Karpas-422 (cell line): ENCODE results near the gene SWI5. TPM values are rescaled to one million over a fixed set of nuclear protein-coding genes. Genes with fewer than 3 reads are reported as not detected.

ENCODE experiments used
- DNase-seq: peaks from one replicate; pipeline ENCODE4 v3.0.0-alpha.2; 2015
- H2AFZ ChIP-seq: fragments of 200-600 bp; sonication (generic); 2 replicates; pipeline ENCODE4 v1.6.1; 2014; ENCODE audit warnings: antibody characterized with exemption, low read length, mixed read lengths
- H3K27ac ChIP-seq: fragments of 200-600 bp; sonication (generic); 2 replicates; pipeline ENCODE4 v1.5.1; 2014; ENCODE audit warnings: mild to moderate bottlenecking, low read length, moderate library complexity
- H3K27me3 ChIP-seq: fragments of 200-600 bp; sonication (generic); 2 replicates; pipeline ENCODE4 v1.6.1; 2014; ENCODE audit warnings: low read length, mixed read lengths
- H3K36me3 ChIP-seq: fragments of 200-600 bp; sonication (generic); 2 replicates; pipeline ENCODE4 v1.6.1; 2014; ENCODE audit warnings: low read length, mixed read lengths; ENCODE audit not compliant: insufficient read depth
- H3K4me1 ChIP-seq: fragments of 200-600 bp; sonication (generic); 2 replicates; pipeline ENCODE4 v1.6.1; 2014; ENCODE audit warnings: mild to moderate bottlenecking, low read length, mixed read lengths
- H3K4me2 ChIP-seq: fragments of 200-600 bp; sonication (generic); 2 replicates; pipeline ENCODE4 v1.6.1; 2014; ENCODE audit warnings: low read length, low read depth, mild to moderate bottlenecking; ENCODE audit not compliant: poor library complexity, severe bottlenecking
- H3K4me3 ChIP-seq: fragments of 200-600 bp; sonication (generic); 2 replicates; pipeline ENCODE4 v1.5.1; 2014; ENCODE audit warnings: mild to moderate bottlenecking, antibody characterized with exemption, low read length, mixed read lengths
- H3K79me2 ChIP-seq: fragments of 200-600 bp; sonication (generic); 2 replicates; pipeline ENCODE4 v1.6.1; 2014; ENCODE audit warnings: mild to moderate bottlenecking, low read length, mixed read lengths
- H3K9ac ChIP-seq: fragments of 200-600 bp; sonication (generic); 2 replicates; pipeline ENCODE4 v1.6.0; 2014; ENCODE audit warnings: low read length
- H3K9me2 ChIP-seq: fragments of 200-600 bp; sonication (generic), shearing (Covaris generic); replicated peaks from 2 replicates; pipeline ENCODE4 v1.6.0; 2014; ENCODE audit warnings: mild to moderate bottlenecking, low read length, moderate library complexity; ENCODE audit not compliant: insufficient read depth
- H3K9me3 ChIP-seq: fragments of 300-700, 200-600 bp; sonication (generic); 2 replicates; pipeline ENCODE4 v1.6.1; 2014; ENCODE audit warnings: low read length, mixed read lengths
- H4K20me1 ChIP-seq: fragments of 200-600 bp; sonication (generic); 2 replicates; pipeline ENCODE4 v1.6.1; 2014; ENCODE audit warnings: mild to moderate bottlenecking, antibody characterized with exemption, low read length, low read depth; ENCODE audit not compliant: insufficient read depth
- total RNA-seq: library from RNA; depleted of rRNA; stranded (reverse); fragments of >200 nt; shearing (Covaris generic); gene quantifications from 2 replicates; pipeline ENCODE4 v1.2.3, GENCODE V29; 2014; ENCODE audit warnings: low replicate concordance

SWI5 gene
- total RNA-seq, 1 experiment from 2014 or later = 37.6 TPM

GRCh38 chr9:128242828-128243214 is 33.3 kb upstream of the SWI5 start:
- H3K4me3 ChIP-seq = no peak overlapping the region
- no peaks in the 10 kb centered on the region for H3K9me2 ChIP-seq
- H3K9me3 ChIP-seq = no peaks in the 10 kb centered on the region
- H3K79me2 ChIP-seq = no peaks in the 10 kb centered on the region
- H3K27me3 ChIP-seq = no peaks in the 10 kb centered on the region
- peaks cover 17% of the 10 kb centered on the region for H3K4me1 ChIP-seq
- H3K27ac ChIP-seq = no peak overlapping the region
- no peaks in the 10 kb centered on the region for H3K36me3 ChIP-seq
- H2AFZ ChIP-seq = no peak overlapping the region
- no peak overlapping the region for H3K4me2 ChIP-seq
- DNase-seq = no peak
- no peaks in the 10 kb centered on the region for H4K20me1 ChIP-seq
- H3K9ac ChIP-seq = no peak overlapping the region

DNA sequence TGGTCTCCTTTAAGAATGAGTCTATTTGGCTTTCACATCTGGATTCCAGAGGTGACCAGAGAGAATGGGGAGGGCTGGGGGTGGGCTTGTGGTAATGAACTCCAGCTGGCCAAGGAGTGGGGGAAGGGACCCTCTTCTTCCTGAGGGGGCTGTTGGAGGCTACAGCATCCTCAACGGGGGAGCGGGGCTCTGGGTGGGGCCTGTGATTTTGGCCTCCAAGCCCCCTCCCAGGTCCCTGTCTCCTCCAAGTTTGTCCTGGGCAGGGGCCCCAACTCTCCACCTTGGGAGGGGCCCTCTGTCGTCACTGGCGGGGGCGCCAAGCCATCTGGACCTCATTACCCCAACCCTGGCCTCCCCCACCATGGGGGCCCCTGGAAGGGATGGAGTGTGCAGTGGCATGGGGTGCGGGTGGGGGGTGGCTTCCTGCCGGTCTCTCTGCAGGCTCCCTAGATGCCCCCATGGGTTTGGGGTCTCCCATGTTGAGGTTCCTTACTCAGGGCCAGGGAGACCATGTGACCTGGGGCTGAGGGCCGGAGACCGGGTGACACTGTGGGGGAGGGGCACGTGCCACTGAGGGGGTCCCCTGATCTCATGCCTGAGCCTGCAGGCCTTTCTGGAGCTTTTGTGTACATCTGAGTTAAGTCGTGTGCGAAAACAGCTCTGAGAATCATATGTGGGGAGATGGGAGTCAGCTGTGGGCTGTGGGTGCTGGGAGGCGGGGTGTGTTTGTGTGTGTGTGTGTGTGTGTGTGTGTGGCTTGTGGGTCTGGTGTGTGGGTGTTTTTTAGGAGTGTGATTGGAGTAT is 32.7 kb upstream of the SWI5 start:
- no peak overlapping the region for H3K9ac ChIP-seq
- no peaks in the 10 kb centered on the region for H3K9me2 ChIP-seq
- peaks cover 17% of the 10 kb centered on the region for H3K4me1 ChIP-seq
- no peak overlapping the region for H2AFZ ChIP-seq
- no peaks in the 10 kb centered on the region for H3K36me3 ChIP-seq
- no peaks in the 10 kb centered on the region for H3K79me2 ChIP-seq
- H3K9me3 ChIP-seq = no peaks in the 10 kb centered on the region
- no peak overlapping the region for H3K4me3 ChIP-seq
- H4K20me1 ChIP-seq = no peaks in the 10 kb centered on the region
- no peak for DNase-seq
- H3K27ac ChIP-seq = no peak overlapping the region
- H3K4me2 ChIP-seq = no peak overlapping the region
- H3K27me3 ChIP-seq = no peaks in the 10 kb centered on the region

- peak overlapping the region; percentile 45 for H3K4me2 ChIP-seq
- H3K4me1 ChIP-seq = peaks cover 17% of the 10 kb centered on the region
- no peak overlapping the region for H2AFZ ChIP-seq
- no peak for DNase-seq
- H3K9ac ChIP-seq = peak overlapping the region; percentile 53
- H3K27ac ChIP-seq = no peak overlapping the region
- no peak overlapping the region for H3K4me3 ChIP-seq
- no peaks in the 10 kb centered on the region for H3K79me2 ChIP-seq
- no peaks in the 10 kb centered on the region for H3K9me2 ChIP-seq
- H3K27me3 ChIP-seq = no peaks in the 10 kb centered on the region
- no peaks in the 10 kb centered on the region for H3K36me3 ChIP-seq
- H4K20me1 ChIP-seq = no peaks in the 10 kb centered on the region
- no peaks in the 10 kb centered on the region for H3K9me3 ChIP-seq
These were observed 31.8 kb upstream of the SWI5 start for GRCh38 chr9:128244091-128244836.

DNA sequence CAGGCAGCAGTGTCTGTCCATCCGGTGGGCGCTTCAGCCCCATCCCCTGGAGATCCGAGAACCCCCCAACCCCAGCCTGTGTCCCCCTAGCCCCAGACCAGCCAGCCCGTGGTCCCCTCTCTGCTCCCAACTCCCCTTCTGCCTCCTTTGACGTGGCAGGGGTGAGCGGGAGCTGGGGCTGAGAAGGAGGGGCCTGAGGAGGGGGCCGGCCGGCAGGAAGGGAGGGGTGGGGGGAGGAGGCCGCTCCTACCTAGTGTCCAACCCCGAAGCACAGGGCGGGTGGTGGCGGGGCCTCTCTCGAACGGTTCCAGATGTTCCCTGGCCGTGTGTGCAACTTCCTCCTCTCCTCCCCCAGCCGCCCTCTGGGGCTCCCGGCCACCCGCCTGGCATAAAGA is 31.2 kb upstream of the SWI5 start:
- Histone ChIP-seq H4K20me1 (no peaks in the 10 kb centered on the region), H3K9me2 (no peaks in the 10 kb centered on the region), H3K27me3 (no peaks in the 10 kb centered on the region), H3K27ac (no peak overlapping the region), H3K79me2 (no peaks in the 10 kb centered on the region), H3K4me1 (peaks cover 17% of the 10 kb centered on the region), H3K9ac (peak overlapping the region; percentile 53), H3K36me3 (no peaks in the 10 kb centered on the region), H3K4me2 (peak overlapping the region; percentile 45), H3K4me3 (no peak overlapping the region), H2AFZ (no peak overlapping the region), H3K9me3 (no peaks in the 10 kb centered on the region)
- DNase-seq = peak; percentile 74

DNA sequence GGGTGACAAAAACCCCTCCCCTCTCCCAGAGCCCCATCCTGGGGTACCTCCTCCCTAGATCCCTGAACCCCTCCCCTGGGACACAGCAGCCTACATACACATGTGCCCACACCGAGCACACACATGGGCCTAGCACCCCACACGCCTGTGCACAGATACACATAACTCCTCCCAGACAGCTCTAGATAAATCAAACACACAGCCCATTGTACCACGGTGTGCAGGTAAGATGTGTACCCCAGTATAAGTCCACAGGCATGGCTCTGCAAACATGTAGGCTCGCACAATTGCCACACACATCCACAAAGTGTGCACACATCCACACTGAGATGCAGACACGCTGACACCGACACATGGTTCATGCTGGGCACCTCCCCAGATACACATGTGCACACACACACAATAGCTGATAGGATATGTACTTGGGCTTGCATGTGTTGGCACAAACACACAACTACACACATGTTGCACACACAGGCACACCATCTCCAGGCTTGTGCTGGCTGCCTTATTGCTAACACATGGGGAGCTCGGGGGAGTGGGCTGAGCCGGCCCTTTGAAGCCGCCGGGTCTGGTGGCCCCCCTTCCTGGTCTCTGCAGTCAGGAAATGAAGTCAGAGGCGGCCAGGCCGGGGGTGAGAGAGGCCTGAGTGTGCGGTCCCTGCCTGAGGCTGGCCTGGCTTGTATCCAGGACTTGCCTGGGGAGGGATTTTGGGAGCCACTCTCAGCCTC is 30.5 kb upstream of the SWI5 start:
- DNase-seq = no peak
- Histone ChIP-seq H4K20me1 (no peaks in the 10 kb centered on the region), H3K36me3 (no peaks in the 10 kb centered on the region), H3K9ac (0 out of 2 replicates have a peak overlapping the region, but pooled peaks have one; percentile 53), H3K27ac (no peak overlapping the region), H2AFZ (no peak overlapping the region; the same call in 1 of the 2 replicates), H3K27me3 (no peaks in the 10 kb centered on the region), H3K4me3 (no peak overlapping the region), H3K4me1 (peaks cover 20% of the 10 kb centered on the region), H3K9me3 (no peaks in the 10 kb centered on the region), H3K4me2 (no peak overlapping the region), H3K9me2 (no peaks in the 10 kb centered on the region), H3K79me2 (no peaks in the 10 kb centered on the region)

DNA sequence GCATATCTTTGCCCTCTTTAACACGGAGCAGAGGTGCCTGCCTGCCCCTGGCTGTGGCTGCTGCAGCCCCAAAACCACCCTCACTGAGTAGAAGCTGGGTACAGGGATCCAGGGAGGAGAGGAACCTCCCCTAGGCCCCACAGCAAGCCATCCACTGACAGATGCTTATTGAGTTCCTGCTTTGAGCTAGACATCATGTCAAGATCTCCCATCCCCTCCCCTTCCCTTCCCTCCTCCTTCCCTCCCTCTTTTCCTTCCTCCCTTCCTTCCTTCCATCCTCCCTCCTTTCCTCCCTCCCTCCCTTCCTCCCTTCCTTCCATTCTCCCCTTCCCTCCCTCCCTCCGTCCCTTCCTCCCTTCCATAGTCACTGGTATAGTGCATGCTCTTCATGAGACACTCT is 29.6 kb upstream of the SWI5 start:
- H3K9me2 ChIP-seq = no peaks in the 10 kb centered on the region
- H3K79me2 ChIP-seq = no peaks in the 10 kb centered on the region
- no peak overlapping the region for H3K9ac ChIP-seq
- H3K27me3 ChIP-seq = no peaks in the 10 kb centered on the region
- no peak overlapping the region for H3K4me2 ChIP-seq
- no peaks in the 10 kb centered on the region for H4K20me1 ChIP-seq
- H3K27ac ChIP-seq = no peak overlapping the region
- no peaks in the 10 kb centered on the region for H3K9me3 ChIP-seq
- H3K4me1 ChIP-seq = peaks cover 20% of the 10 kb centered on the region
- no peaks in the 10 kb centered on the region for H3K36me3 ChIP-seq
- no peak overlapping the region for H2AFZ ChIP-seq
- no peak overlapping the region for H3K4me3 ChIP-seq
- no peak for DNase-seq

GRCh38 chr9:128247226-128247803 is 28.8 kb upstream of the SWI5 start:
- Histone ChIP-seq H3K27me3 (no peaks in the 10 kb centered on the region), H3K4me3 (no peak overlapping the region), H3K9me2 (no peaks in the 10 kb centered on the region), H3K27ac (no peak overlapping the region), H3K4me1 (peaks cover 20% of the 10 kb centered on the region), H3K4me2 (no peak overlapping the region), H4K20me1 (no peaks in the 10 kb centered on the region), H2AFZ (no peak overlapping the region), H3K9me3 (no peaks in the 10 kb centered on the region), H3K79me2 (no peaks in the 10 kb centered on the region), H3K9ac (no peak overlapping the region), H3K36me3 (no peaks in the 10 kb centered on the region)
- no peak for DNase-seq

DNA sequence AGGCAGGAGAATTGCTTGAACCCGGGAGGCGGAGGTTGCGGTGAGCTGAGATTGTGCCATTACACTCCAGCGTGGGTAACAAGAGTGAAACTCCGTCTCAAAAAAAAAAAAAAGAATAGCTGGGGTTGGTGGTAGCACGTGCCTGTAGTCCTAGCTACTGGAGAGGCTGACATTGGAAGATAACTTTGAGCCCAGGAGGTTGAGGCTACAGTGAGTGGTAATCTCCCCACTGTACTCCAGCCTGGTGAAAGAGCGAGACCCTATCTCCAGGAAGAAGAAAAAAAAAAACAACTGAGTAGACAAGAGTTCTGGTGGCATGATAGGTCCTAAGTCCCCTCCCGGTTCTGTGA is 26.5 kb upstream of the SWI5 start:
- H2AFZ ChIP-seq = no peak overlapping the region
- DNase-seq = no peak
- no peaks in the 10 kb centered on the region for H3K9me3 ChIP-seq
- H3K9me2 ChIP-seq = no peaks in the 10 kb centered on the region
- peaks cover 22% of the 10 kb centered on the region for H3K4me1 ChIP-seq
- no peaks in the 10 kb centered on the region for H4K20me1 ChIP-seq
- no peak overlapping the region for H3K27ac ChIP-seq
- no peaks in the 10 kb centered on the region for H3K79me2 ChIP-seq
- no peak overlapping the region for H3K4me3 ChIP-seq
- H3K9ac ChIP-seq = no peak overlapping the region
- no peak overlapping the region for H3K4me2 ChIP-seq
- H3K36me3 ChIP-seq = no peaks in the 10 kb centered on the region
- no peaks in the 10 kb centered on the region for H3K27me3 ChIP-seq
